Psoas muscle (tissue), 8 donors: ENCODE measurements around the gene CPED1. TPM values are rescaled to one million over a fixed set of nuclear protein-coding genes. Genes with fewer than 3 reads are reported as not detected.

Experiments
- ATAC-seq, 4 donors: fragments of 200-7000 bp; cut with Tn5 transposase; one replicate each; pipeline ENCODE4 v1.9.1; 2020; ENCODE audit warnings: moderate library complexity in 3 of 4, mild to moderate bottlenecking in 2 of 4
- DNase-seq, 2 donors: peaks; one replicate each; pipeline ENCODE4 v3.0.0-alpha.2; 2020
- H3K27ac ChIP-seq: fragments of 200-600 bp; one replicate; pipeline ENCODE4 v1.8.0; 2022
- H3K27me3 ChIP-seq, 3 donors: fragments of 200-600 bp in 1 of 3; one replicate each; pipeline versions ENCODE4 v1.6.1 to v1.8.0; 2013 to 2022; ENCODE audit warnings: low read length in 2 of 3, mild to moderate bottlenecking in 2 of 3, moderate library complexity in 1 of 3; ENCODE audit not compliant: insufficient read depth in 3 of 3
- H3K36me3 ChIP-seq, 2 donors: fragments of 200-600 bp in 1 of 2; one replicate each; pipeline versions ENCODE4 v1.6.1 to v1.8.0; 2013 to 2022; ENCODE audit warnings: low read depth in 1 of 2, mild to moderate bottlenecking in 1 of 2, moderate library complexity in 1 of 2; ENCODE audit not compliant: insufficient read depth in 1 of 2
- H3K4me1 ChIP-seq: fragments of 200-600 bp; one replicate; pipeline ENCODE4 v1.8.0; 2022
- H3K4me3 ChIP-seq: fragments of 200-600 bp; one replicate; pipeline ENCODE4 v1.8.0; 2022; ENCODE audit warnings: mild to moderate bottlenecking
- H3K9me3 ChIP-seq: fragments of 200-600 bp; one replicate; pipeline ENCODE4 v1.8.0; 2022
- CTCF ChIP-seq: fragments of 200-600 bp; IDR thresholded peaks from one replicate; pipeline ENCODE4 v1.8.0; 2022; ENCODE audit warnings: antibody characterized with exemption
- WGBS, 3 donors: extraction: QIAGEN DNeasy Blood & Tissue Kit; methylation state at CpG; one replicate each; pipeline versions ENCODE4 v1.1.6 to v1.1.7; 2013; 5-methylcytosine and 5-hydroxymethylcytosine counted together
- intact Hi-C, 2 donors: fragments of 100-400 bp; cut with DNase I; formaldehyde crosslinking; loops; one replicate each; pipeline versions ENCODE4 v1.11.0 to v1.14.2; 2022
- polyA plus RNA-seq, 3 donors: library from polyadenylated mRNA; stranded (reverse); fragments of 200-250 nt; gene quantifications; one replicate each; pipeline ENCODE4 v1.2.3, GENCODE V29; 2013
- total RNA-seq, 4 donors: library from RNA; stranded (reverse); fragmentation: NEBNext Ultra II Directional in 2 of 4; extraction: Animal tissue kit (Norgen Biotek cat#: 25700) in 2 of 4; gene quantifications; one replicate each; pipeline versions ENCODE4 v1.2.1 to v1.2.4, GENCODE V29; 2021 to 2023
- donor health status: healthy with polysubstance abuse.
- donor health status: DM: no; HTN: no; CAD: no; lungs with moderate emphysema.
- donor health status: Bipolar disorder and iron deficiency.
- donor health status: healthy.
- donor health status: DM: yes; HTN: yes; CAD: no.
- donor health status: DM: no; HTN: no; CAD: no.
- donor health status: DM: no; HTN: no; CAD: no.
- donor health status: DM: yes; HTN: yes; CAD: no.

Gene CPED1
- total and polyA plus RNA-seq, 7 donors: 0.90 to 39.2 (median 12.0) TPM

- DNase-seq (no peak), ATAC-seq (peak in 1 of 4 donors; percentile 29)
- 82 to 94% (median 94%) methylated on average over 4 of the region's 4 CpGs for WGBS, 3 donors
- Histone ChIP-seq H3K27me3 (no peaks in the 10 kb centered on the region), H3K36me3 (peaks cover 0 to 3% of the 10 kb centered on the region in 2 donors), H3K27ac (no peak overlapping the region), H3K4me1 (no peaks in the 10 kb centered on the region), H3K9me3 (no peaks in the 10 kb centered on the region), H3K4me3 (no peak overlapping the region)
- no peak for TF ChIP-seq CTCF
- intact Hi-C loops: no loop called here
Observed at GRCh38 chr7:121157341-121157751, 168.8 kb downstream of the CPED1 start.

- Histone ChIP-seq H3K27me3 (no peaks in the 10 kb centered on the region), H3K4me3 (no peak overlapping the region), H3K9me3 (no peaks in the 10 kb centered on the region), H3K36me3 (no peaks in the 10 kb centered on the region), H3K4me1 (no peaks in the 10 kb centered on the region), H3K27ac (no peak overlapping the region)
- TF ChIP-seq CTCF: no peak
- intact Hi-C loops: no loop called here
- 35 to 76% (median 38%) methylated on average over 2 of the region's 2 CpGs for WGBS, 3 donors
- no peak for DNase-seq
- ATAC-seq: no peak
Observed at GRCh38 chr7:121157885-121158590, 169.5 kb downstream of the CPED1 start.

GRCh38 chr7:121158665-121159064 lies 170.2 kb downstream of the CPED1 start:
- DNase-seq (no peak), ATAC-seq (no peak)
- intact Hi-C loops: no loop called here
- WGBS, 3 donors: 71 to 81% (median 75%) methylated on average over 3 of the region's 3 CpGs
- Histone ChIP-seq H3K27me3 (no peaks in the 10 kb centered on the region), H3K27ac (no peak overlapping the region), H3K4me3 (no peak overlapping the region), H3K9me3 (no peaks in the 10 kb centered on the region), H3K4me1 (no peaks in the 10 kb centered on the region), H3K36me3 (no peaks in the 10 kb centered on the region)
- TF ChIP-seq CTCF: no peak

- no peaks in the 10 kb centered on the region for H3K4me1 ChIP-seq
- H3K9me3 ChIP-seq: no peaks in the 10 kb centered on the region
- intact Hi-C loops: no loop called here
- no peak overlapping the region for H3K4me3 ChIP-seq
- DNase-seq: no peak
- no peaks in the 10 kb centered on the region for H3K36me3 ChIP-seq
- no peak for TF ChIP-seq CTCF
- ATAC-seq: no peak
- H3K27me3 ChIP-seq: no peaks in the 10 kb centered on the region
- H3K27ac ChIP-seq: no peak overlapping the region
- 79 to 97% (median 81%) methylated on average over 3 of the region's 3 CpGs for WGBS, 3 donors
Observed at GRCh38 chr7:121159553-121159952, 171.0 kb downstream of the CPED1 start.
